Mesenchymal stem cell (in vitro differentiated cells and primary cell): ENCODE results near the gene ATF4.

ENCODE experiments used
- DNase-seq: peaks from one replicate; pipeline ENCODE4 v3.0.0-alpha.2; 2013
- H2AFZ ChIP-seq: one replicate; pipeline ENCODE4 v1.6.1; 2013; ENCODE audit warnings: low read depth, mild to moderate bottlenecking, control low read depth, inconsistent platforms, low read length, moderate library complexity
- H2AK5ac ChIP-seq: 2 replicates; pipeline ENCODE4 v1.6.1; 2013; ENCODE audit warnings: low read length, moderate library complexity, mild to moderate bottlenecking, inconsistent platforms; ENCODE audit not compliant: severe bottlenecking
- H2BK120ac ChIP-seq: one replicate; pipeline ENCODE4 v1.6.1; 2013; ENCODE audit warnings: low read depth, mild to moderate bottlenecking, inconsistent platforms, low read length, moderate library complexity
- H2BK12ac ChIP-seq, 2 experiments: one replicate each; pipeline ENCODE4 v1.6.1; 2013; ENCODE audit warnings: inconsistent platforms in 2 of 2, low read length in 2 of 2, mild to moderate bottlenecking in 2 of 2, moderate library complexity in 2 of 2, control low read depth in 1 of 2
- H2BK15ac ChIP-seq: one replicate; pipeline ENCODE4 v1.6.1; 2013; ENCODE audit warnings: mild to moderate bottlenecking, low read depth, inconsistent platforms; ENCODE audit not compliant: poor library complexity, severe bottlenecking
- H2BK5ac ChIP-seq: 2 replicates; pipeline ENCODE4 v1.6.1; 2013; ENCODE audit warnings: low read depth, mild to moderate bottlenecking, low read length, control low read depth, inconsistent platforms; ENCODE audit not compliant: poor library complexity, severe bottlenecking
- H3K14ac ChIP-seq, 2 experiments: one replicate each; pipeline ENCODE4 v1.6.1; 2013; ENCODE audit warnings: inconsistent platforms in 2 of 2, low read length in 2 of 2, control low read depth in 1 of 2, mild to moderate bottlenecking in 1 of 2, moderate library complexity in 1 of 2
- H3K18ac ChIP-seq, 2 experiments: one replicate each; pipeline ENCODE4 v1.6.1; 2013; ENCODE audit warnings: inconsistent platforms in 2 of 2, low read length in 2 of 2, control low read depth in 1 of 2, low read depth in 1 of 2, mild to moderate bottlenecking in 1 of 2
- H3K23ac ChIP-seq, 2 experiments: one replicate each; pipeline ENCODE4 v1.6.1; 2013; ENCODE audit warnings: inconsistent platforms in 2 of 2, low read length in 2 of 2, mild to moderate bottlenecking in 2 of 2, moderate library complexity in 2 of 2, control low read depth in 1 of 2
- H3K27ac ChIP-seq: 2 replicates; pipeline ENCODE4 v1.5.1; 2013; ENCODE audit warnings: mild to moderate bottlenecking, moderate library complexity, low read length, control low read depth, inconsistent platforms; ENCODE audit not compliant: poor library complexity, severe bottlenecking
- H3K27me3 ChIP-seq, 2 experiments: 2 replicates each; pipeline versions ENCODE4 v1.6.1 to v1.7.0; 2013; ENCODE audit warnings: low read length in 2 of 2, mild to moderate bottlenecking in 2 of 2, moderate library complexity in 2 of 2, control low read depth in 1 of 2, inconsistent platforms in 1 of 2; ENCODE audit not compliant: control insufficient read depth in 1 of 2, insufficient read depth in 1 of 2
- H3K36me3 ChIP-seq, 2 experiments: 2 replicates each; pipeline versions ENCODE4 v1.6.1 to v1.7.0; 2013; ENCODE audit warnings: low read length in 2 of 2, control low read depth in 1 of 2, inconsistent platforms in 1 of 2, low read depth in 1 of 2, mild to moderate bottlenecking in 1 of 2; ENCODE audit not compliant: insufficient read depth in 2 of 2, control insufficient read depth in 1 of 2
- H3K4ac ChIP-seq, 2 experiments: one replicate each; pipeline ENCODE4 v1.6.1; 2013; ENCODE audit warnings: inconsistent platforms in 2 of 2, low read length in 2 of 2, mild to moderate bottlenecking in 2 of 2, moderate library complexity in 2 of 2, control low read depth in 1 of 2, low read depth in 1 of 2
- H3K4me1 ChIP-seq: 2 replicates; pipeline ENCODE4 v1.6.1; 2013; ENCODE audit warnings: low read depth, low read length, control low read depth; ENCODE audit not compliant: control insufficient read depth, insufficient read depth
- H3K4me2 ChIP-seq: 2 replicates; pipeline ENCODE4 v1.6.1; 2013; ENCODE audit warnings: low read length, mild to moderate bottlenecking, inconsistent platforms; ENCODE audit not compliant: poor library complexity, severe bottlenecking
- H3K4me3 ChIP-seq, 2 experiments: 2 replicates each; pipeline versions ENCODE4 v1.5.1 to v1.7.0; 2013; ENCODE audit warnings: low read length in 2 of 2, mild to moderate bottlenecking in 2 of 2, control low read depth in 1 of 2, low read depth in 1 of 2; ENCODE audit not compliant: insufficient read depth in 1 of 2
- H3K79me1 ChIP-seq: replicated peaks from 2 replicates; pipeline ENCODE4 v1.6.1; 2013; ENCODE audit warnings: mild to moderate bottlenecking, control low read depth, low read length, inconsistent platforms; ENCODE audit not compliant: poor library complexity, severe bottlenecking
- H3K9ac ChIP-seq: 2 replicates; pipeline ENCODE4 v1.7.0; 2013; ENCODE audit warnings: mild to moderate bottlenecking, low read length, moderate library complexity
- H3K9me3 ChIP-seq: 2 replicates; pipeline ENCODE4 v1.7.0; 2013; ENCODE audit warnings: mild to moderate bottlenecking, low read length; ENCODE audit not compliant: control insufficient read depth
- H4K8ac ChIP-seq: one replicate; pipeline ENCODE4 v1.6.1; 2013; ENCODE audit warnings: inconsistent platforms, mild to moderate bottlenecking, low read length, moderate library complexity
- H4K91ac ChIP-seq: one replicate; pipeline ENCODE4 v1.6.1; 2013; ENCODE audit warnings: mild to moderate bottlenecking, low read length, inconsistent platforms
- WGBS: methylation state at CpG from one replicate; pipeline ENCODE4 v1.1.7; 2013; ENCODE audit warnings: mixed read lengths; 5-methylcytosine and 5-hydroxymethylcytosine counted together

Gene ATF4

DNA sequence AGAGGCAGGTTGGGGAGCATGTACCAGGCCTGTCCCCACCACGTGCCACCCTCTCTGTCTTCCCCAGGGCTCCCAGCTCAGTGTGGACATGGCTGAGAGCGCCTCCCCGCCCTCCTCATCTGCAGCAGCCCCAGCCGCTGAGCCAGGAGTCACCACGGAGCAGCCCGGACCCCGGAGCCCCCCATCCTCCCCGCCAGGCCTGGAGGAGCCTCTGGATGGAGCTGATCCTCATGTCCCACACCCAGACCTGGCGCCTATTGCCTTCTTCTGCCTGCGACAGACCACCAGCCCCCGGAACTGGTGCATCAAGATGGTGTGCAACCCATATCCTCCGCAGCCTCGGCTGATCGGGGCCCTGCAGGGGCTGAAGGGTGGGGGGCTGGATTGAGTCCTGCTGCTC is 50.3 kb downstream of the ATF4 start, which contains the start of gene CACNA1I:
TSS of gene CACNA1I (plus strand) at position 89 of the 400 bp plus-strand sequence. CDS start at position 89, 0 bp downstream.
- Histone ChIP-seq H3K4me2 (no peak within 1 kb of the TSS), H2BK120ac (no peak within 1 kb of the TSS), H3K23ac (no peak within 1 kb of the TSS), H3K4ac (no peak within 1 kb of the TSS), H3K9me3 (peaks cover 2% of the 10 kb centered on the region), H4K8ac (no peak within 1 kb of the TSS), H2BK12ac (no peak within 1 kb of the TSS), H2AFZ (no peak within 1 kb of the TSS), H3K4me3 (no peak within 1 kb of the TSS), H3K9ac (no peak within 1 kb of the TSS), H2BK15ac (no peak within 1 kb of the TSS), H2AK5ac (no peak within 1 kb of the TSS), H3K36me3 (no peaks in the 10 kb centered on the region), H2BK5ac (no peak within 1 kb of the TSS), H3K4me1 (peaks cover 18% of the 10 kb centered on the region), H3K27me3 (peaks cover 0 to 28% of the 10 kb centered on the region in 2 experiments), H3K14ac (no peak within 1 kb of the TSS), H4K91ac (no peak within 1 kb of the TSS), H3K18ac (no peak within 1 kb of the TSS), H3K79me1 (no peaks in the 10 kb centered on the region), H3K27ac (no peak within 1 kb of the TSS)
- 88% methylated on average over 14 of the region's 14 CpGs for WGBS
- no peak for DNase-seq

DNA sequence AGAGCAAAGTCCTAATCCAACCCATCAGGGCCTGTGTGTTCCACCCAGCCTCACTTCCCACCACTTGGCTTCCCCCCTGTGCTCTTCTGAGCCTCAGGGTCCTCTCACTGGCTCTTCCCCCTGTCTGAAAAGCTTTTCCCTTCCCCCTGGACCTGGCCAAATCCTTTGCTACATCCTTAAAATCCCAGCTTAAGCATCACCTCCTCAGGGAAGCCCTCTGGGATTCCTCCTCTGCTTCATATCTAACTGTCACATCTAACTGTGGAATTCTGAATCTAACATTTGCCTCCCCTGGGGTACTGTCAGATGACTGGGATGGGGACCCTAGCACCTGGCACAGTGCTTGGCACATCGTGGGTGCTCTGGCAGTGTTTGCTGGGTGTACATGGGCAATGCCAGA is 51.2 kb downstream of the ATF4 start:
- no peak overlapping the region for H3K9ac ChIP-seq
- H2BK5ac ChIP-seq, result no peak overlapping the region
- no peaks in the 10 kb centered on the region for H3K79me1 ChIP-seq
- no peak overlapping the region for H3K4me2 ChIP-seq
- no peak overlapping the region for H2AFZ ChIP-seq
- no peak overlapping the region for H3K18ac ChIP-seq
- peaks cover 0 to 28% of the 10 kb centered on the region in 2 experiments for H3K27me3 ChIP-seq
- peaks cover 18% of the 10 kb centered on the region for H3K4me1 ChIP-seq
- no peak overlapping the region for H2BK120ac ChIP-seq
- H4K8ac ChIP-seq, result no peak overlapping the region
- WGBS, result 64% methylated on average over 1 of the region's 1 CpG
- peaks cover 2% of the 10 kb centered on the region for H3K9me3 ChIP-seq
- H3K4me3 ChIP-seq, result no peak overlapping the region
- no peak for DNase-seq
- H2BK15ac ChIP-seq, result no peak overlapping the region
- H4K91ac ChIP-seq, result no peak overlapping the region
- H3K36me3 ChIP-seq, result no peaks in the 10 kb centered on the region
- no peak overlapping the region for H2AK5ac ChIP-seq
- no peak overlapping the region for H3K4ac ChIP-seq
- H2BK12ac ChIP-seq, result no peak overlapping the region
- H3K14ac ChIP-seq, result no peak overlapping the region
- H3K27ac ChIP-seq, result no peak overlapping the region
- H3K23ac ChIP-seq, result no peak overlapping the region
